Measurements from ENCODE around the gene MRPL2. TPM values are rescaled to one million over a fixed set of nuclear protein-coding genes. Genes with fewer than 3 reads are reported as not detected.

The MRPL2 gene
- total RNA-seq, 1 donor from 2014 or later, result 38.6 TPM

- DNase-seq (ENCODE audit: low read depth), result no peak
- Histone ChIP-seq H3K36me3 (ENCODE audit: control insufficient read depth, insufficient read depth, low read length) (no peaks in the 10 kb centered on the region), H3K27me3 (ENCODE audit: control insufficient read depth, insufficient read depth, low read length) (no peaks in the 10 kb centered on the region), H3K4me3 (ENCODE audit: low read depth, low read length) (no peak overlapping the region)
- TF ChIP-seq CTCF (IDR thresholded peaks at IDR 0.05; ENCODE audit: insufficient read depth, low read length, poor library complexity, severe bottlenecking), result no peak
Measured at GRCh38 chr6:43097502-43097901, 38.3 kb upstream of the MRPL2 start.

- no peak for TF ChIP-seq CTCF (IDR thresholded peaks at IDR 0.05; ENCODE audit: insufficient read depth, low read length, poor library complexity, severe bottlenecking)
- H3K27me3 ChIP-seq (ENCODE audit: control insufficient read depth, insufficient read depth, low read length), result no peaks in the 10 kb centered on the region
- no peak for DNase-seq (ENCODE audit: low read depth)
- H3K36me3 ChIP-seq (ENCODE audit: control insufficient read depth, insufficient read depth, low read length), result no peaks in the 10 kb centered on the region
- H3K4me3 ChIP-seq (ENCODE audit: low read depth, low read length), result no peak overlapping the region
Measured at GRCh38 chr6:43097098-43097489, 37.9 kb upstream of the MRPL2 start.

- no peak for TF ChIP-seq CTCF (IDR thresholded peaks at IDR 0.05; ENCODE audit: insufficient read depth, low read length, poor library complexity, severe bottlenecking)
- Histone ChIP-seq H3K4me3 (ENCODE audit: low read depth, low read length) (no peak overlapping the region), H3K36me3 (ENCODE audit: control insufficient read depth, insufficient read depth, low read length) (no peaks in the 10 kb centered on the region), H3K27me3 (ENCODE audit: control insufficient read depth, insufficient read depth, low read length) (no peaks in the 10 kb centered on the region)
- peak; percentile 79 for DNase-seq (ENCODE audit: low read depth)
Measured at GRCh38 chr6:43096451-43097097, 37.3 kb upstream of the MRPL2 start.

- no peak overlapping the region for H3K4me3 ChIP-seq (ENCODE audit: low read depth, low read length)
Measured at GRCh38 chr6:43095939-43096338, 36.7 kb upstream of the MRPL2 start.

GRCh38 chr6:43093436-43094289 is 34.4 kb upstream of the MRPL2 start:
- TF ChIP-seq CTCF (IDR thresholded peaks at IDR 0.05; ENCODE audit: insufficient read depth, low read length, poor library complexity, severe bottlenecking), result no peak
- no peak for DNase-seq (ENCODE audit: low read depth)
- no peaks in the 10 kb centered on the region for H3K27me3 ChIP-seq (ENCODE audit: control insufficient read depth, insufficient read depth, low read length)
- H3K4me3 ChIP-seq (ENCODE audit: low read depth, low read length), result no peak overlapping the region
- no peaks in the 10 kb centered on the region for H3K36me3 ChIP-seq (ENCODE audit: control insufficient read depth, insufficient read depth, low read length)

More at GRCh38 chr6:43095939-43096338, 36.7 kb upstream of the MRPL2 start:
- TF ChIP-seq CTCF (IDR thresholded peaks at IDR 0.05; ENCODE audit: insufficient read depth, low read length, poor library complexity, severe bottlenecking), result no peak
- no peaks in the 10 kb centered on the region for H3K27me3 ChIP-seq (ENCODE audit: control insufficient read depth, insufficient read depth, low read length)
- DNase-seq (ENCODE audit: low read depth), result no peak
- no peaks in the 10 kb centered on the region for H3K36me3 ChIP-seq (ENCODE audit: control insufficient read depth, insufficient read depth, low read length)
